Measurements from ENCODE around the gene EFEMP2.

The EFEMP2 gene

GRCh38 chr11:65872586-65873317 lies at the start of gene EFEMP2:
EFEMP2 (minus strand) TSS chr11:65872800; CDS start chr11:65872354, 446 bp downstream.
- Histone ChIP-seq H3K4me1 (ENCODE audit: insufficient read depth, low read length, poor library complexity, severe bottlenecking) (peaks cover 34% of the 10 kb centered on the region), H3K4me2 (ENCODE audit: low read depth, low read length, poor library complexity, severe bottlenecking) (peak within 1 kb of the TSS; percentile 85), H4K20me1 (ENCODE audit: insufficient read depth, low read length, poor library complexity, severe bottlenecking) (no peaks in the 10 kb centered on the region), H3K9me3 (ENCODE audit: insufficient read depth, low read depth, low read length) (no peaks in the 10 kb centered on the region), H3K9me2 (replicated peaks; ENCODE audit: low read depth, low read length) (no peaks in the 10 kb centered on the region), H3K27me3 (ENCODE audit: insufficient read depth, low read length, poor library complexity, severe bottlenecking) (no peaks in the 10 kb centered on the region), H3K79me2 (ENCODE audit: insufficient read depth, low read length) (no peaks in the 10 kb centered on the region), H3F3A (ENCODE audit: low read depth) (no peaks in the 10 kb centered on the region), H3K36me3 (ENCODE audit: insufficient read depth, low read length) (no peaks in the 10 kb centered on the region), H2AFZ (ENCODE audit: low read length) (peak within 1 kb of the TSS; percentile 93), H3K4me3 (ENCODE audit: low read length, poor library complexity, severe bottlenecking) (peak within 1 kb of the TSS; percentile 75), H3K9ac (ENCODE audit: low read depth, low read length, poor library complexity, severe bottlenecking) (peak within 1 kb of the TSS; percentile 73)
- TF ChIP-seq CTCF (conservative IDR thresholded peaks at IDR 0.05; ENCODE audit: low read length): no peak
- TF ChIP-seq EZH2phosphoT487 (IDR thresholded peaks at IDR 0.05; ENCODE audit: borderline replicate concordance): no peak

- no peak overlapping the region for H3K9ac ChIP-seq (ENCODE audit: low read depth, low read length, poor library complexity, severe bottlenecking)
- H3K79me2 ChIP-seq (ENCODE audit: insufficient read depth, low read length): peaks cover 34% of the 10 kb centered on the region
- no peaks in the 10 kb centered on the region for H3K27me3 ChIP-seq (ENCODE audit: insufficient read depth, low read length, poor library complexity, severe bottlenecking)
- H3K9me2 ChIP-seq (replicated peaks; ENCODE audit: low read depth, low read length): no peaks in the 10 kb centered on the region
- no peaks in the 10 kb centered on the region for H3F3A ChIP-seq (ENCODE audit: low read depth)
- no peaks in the 10 kb centered on the region for H3K9me3 ChIP-seq (ENCODE audit: insufficient read depth, low read depth, low read length)
- peaks cover 23% of the 10 kb centered on the region for H3K4me1 ChIP-seq (ENCODE audit: insufficient read depth, low read length, poor library complexity, severe bottlenecking)
- H3K36me3 ChIP-seq (ENCODE audit: insufficient read depth, low read length): peaks cover 8% of the 10 kb centered on the region; the same call in 1 of the 2 replicates
- H4K20me1 ChIP-seq (ENCODE audit: insufficient read depth, low read length, poor library complexity, severe bottlenecking): peaks cover 15% of the 10 kb centered on the region
- H3K4me2 ChIP-seq (ENCODE audit: low read depth, low read length, poor library complexity, severe bottlenecking): no peak overlapping the region
- TF ChIP-seq EZH2phosphoT487 (IDR thresholded peaks at IDR 0.05; ENCODE audit: borderline replicate concordance): no peak
- no peak for TF ChIP-seq CTCF (conservative IDR thresholded peaks at IDR 0.05; ENCODE audit: low read length)
- H3K4me3 ChIP-seq (ENCODE audit: low read length, poor library complexity, severe bottlenecking): no peak overlapping the region
- no peak overlapping the region for H2AFZ ChIP-seq (ENCODE audit: low read length)
These were observed 49.3 kb upstream of the EFEMP2 start for GRCh38 chr11:65921876-65922275.

- H3K4me2 ChIP-seq (ENCODE audit: low read depth, low read length, poor library complexity, severe bottlenecking): peak overlapping the region; percentile 98
- TF ChIP-seq CTCF (conservative IDR thresholded peaks at IDR 0.05; ENCODE audit: low read length): no peak
- TF ChIP-seq EZH2phosphoT487 (IDR thresholded peaks at IDR 0.05; ENCODE audit: borderline replicate concordance): no peak
- peaks cover 31% of the 10 kb centered on the region for H3K4me1 ChIP-seq (ENCODE audit: insufficient read depth, low read length, poor library complexity, severe bottlenecking)
- H3K9me2 ChIP-seq (replicated peaks; ENCODE audit: low read depth, low read length): no peaks in the 10 kb centered on the region
- H3K9me3 ChIP-seq (ENCODE audit: insufficient read depth, low read depth, low read length): no peaks in the 10 kb centered on the region
- H3K4me3 ChIP-seq (ENCODE audit: low read length, poor library complexity, severe bottlenecking): peak overlapping the region; percentile 96
- peaks cover 41% of the 10 kb centered on the region for H3K79me2 ChIP-seq (ENCODE audit: insufficient read depth, low read length)
- no peaks in the 10 kb centered on the region for H3K27me3 ChIP-seq (ENCODE audit: insufficient read depth, low read length, poor library complexity, severe bottlenecking)
- H2AFZ ChIP-seq (ENCODE audit: low read length): no peak overlapping the region
- peaks cover 15% of the 10 kb centered on the region for H4K20me1 ChIP-seq (ENCODE audit: insufficient read depth, low read length, poor library complexity, severe bottlenecking)
- peaks cover 8% of the 10 kb centered on the region; the same call in 1 of the 2 replicates for H3K36me3 ChIP-seq (ENCODE audit: insufficient read depth, low read length)
- H3K9ac ChIP-seq (ENCODE audit: low read depth, low read length, poor library complexity, severe bottlenecking): peak overlapping the region; percentile 82
- H3F3A ChIP-seq (ENCODE audit: low read depth): no peaks in the 10 kb centered on the region
These were observed 48.5 kb upstream of the EFEMP2 start for GRCh38 chr11:65921033-65921555.
